ENCODE measurements around the gene GCH1.

Gene GCH1

GRCh38 chr14:54792288-54792687, 110.3 kb downstream of the GCH1 start:
- no peak for DNase-seq

Measured in GDM1 (cell line).